Measurements from ENCODE around the gene ZIK1. TPM values are rescaled to one million over a fixed set of nuclear protein-coding genes. Genes with fewer than 3 reads are reported as not detected.

The ZIK1 gene
- total RNA-seq, 4 donors from 2014 or later: 4.4 to 14.5 (median 6.4) TPM

- Histone ChIP-seq H3K27ac (peak within 1 kb of the TSS; percentile 70 to 91 (median 88)), H3K27me3 (no peaks in the 10 kb centered on the region), H3K36me3 (peaks cover 0 to 51% of the 10 kb centered on the region in 2 donors), H3K9me3 (peaks cover 0 to 49% (median 2%) of the 10 kb centered on the region in 3 donors), H3K4me3 (peak within 1 kb of the TSS; percentile 66 to 88), H3K4me1 (peaks cover 0 to 16% (median 5%) of the 10 kb centered on the region in 3 donors)
- peak; percentile 100 for ATAC-seq
- 0% methylated on average over 1 to 9 of the region's 59 CpGs for WGBS, 2 donors (ENCODE audit: low coverage in 1 of 2)
- peak in 1 of 4 experiments; percentile 32 for TF ChIP-seq CTCF (IDR thresholded peaks at IDR 0.05)
- TF ChIP-seq EP300 (IDR thresholded peaks at IDR 0.05): no peak
- TF ChIP-seq POLR2AphosphoS5 (IDR thresholded peaks at IDR 0.05): peak; percentile 77
- peak in 1 of 2 donors; percentile 22 for TF ChIP-seq POLR2A (IDR thresholded peaks at IDR 0.05)
Observed at GRCh38 chr19:57632987-57633831, 49.3 kb downstream of the ZIK1 start, which contains the start of gene ZNF211. TSS of gene ZNF211 (plus strand) at chr19:57633168. CDS start at chr19:57633347, 179 bp downstream.

DNA sequence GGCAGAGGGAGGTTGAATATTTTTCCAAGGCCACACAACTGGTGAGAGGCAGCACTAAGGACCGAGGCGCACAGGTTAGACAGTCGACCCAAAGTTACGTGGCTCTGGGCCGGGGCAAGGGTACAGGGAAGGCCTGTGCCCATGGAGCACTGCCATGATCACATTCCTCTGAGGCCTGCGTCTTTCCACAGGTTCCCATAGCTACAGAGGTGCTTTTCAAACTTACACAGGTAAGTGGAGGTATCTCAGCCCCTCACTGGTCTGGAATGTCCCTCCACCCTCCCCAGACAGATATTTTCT, 49.8 kb downstream of the ZIK1 start:
- peak overlapping the region in 3 of 4 donors; percentile 87 to 91 (median 89) for H3K27ac ChIP-seq
- ATAC-seq: no peak
- peak overlapping the region; percentile 66 to 88 for H3K4me3 ChIP-seq
- TF ChIP-seq POLR2A (IDR thresholded peaks at IDR 0.05) (no peak), POLR2AphosphoS5 (IDR thresholded peaks at IDR 0.05) (no peak), CTCF (IDR thresholded peaks at IDR 0.05) (no peak), EP300 (IDR thresholded peaks at IDR 0.05) (no peak)
- H3K27me3 ChIP-seq: no peaks in the 10 kb centered on the region
- WGBS, 2 donors (ENCODE audit: low coverage in 1 of 2): 19% methylated on average over 3 of the region's 6 CpGs; no CpG with 5 or more reads in 1 of the 2 donors
- peaks cover 0 to 16% (median 5%) of the 10 kb centered on the region in 3 donors for H3K4me1 ChIP-seq
- H3K36me3 ChIP-seq: peaks cover 0 to 57% of the 10 kb centered on the region in 2 donors
- H3K9me3 ChIP-seq: peaks cover 0 to 49% (median 2%) of the 10 kb centered on the region in 3 donors

- TF ChIP-seq POLR2A (IDR thresholded peaks at IDR 0.05): no peak
- no peak for TF ChIP-seq POLR2AphosphoS5 (IDR thresholded peaks at IDR 0.05)
- no peak for TF ChIP-seq EP300 (IDR thresholded peaks at IDR 0.05)
- no peak for TF ChIP-seq CTCF (IDR thresholded peaks at IDR 0.05)
- H3K9me3 ChIP-seq: peaks cover 0 to 76% (median 5%) of the 10 kb centered on the region in 3 donors
- peaks cover 0 to 16% (median 5%) of the 10 kb centered on the region in 3 donors for H3K4me1 ChIP-seq
- no peak for ATAC-seq
- H3K36me3 ChIP-seq: peaks cover 8 to 81% of the 10 kb centered on the region in 2 donors
- 93 to 94% methylated on average over 2 to 4 of the region's 4 CpGs for WGBS, 2 donors (ENCODE audit: low coverage in 1 of 2)
- H3K27ac ChIP-seq: no peak overlapping the region
- H3K4me3 ChIP-seq: no peak overlapping the region
- no peaks in the 10 kb centered on the region for H3K27me3 ChIP-seq
Observed at GRCh38 chr19:57637379-57637778, 53.4 kb downstream of the ZIK1 start.

- H3K36me3 ChIP-seq: peaks cover 8 to 72% of the 10 kb centered on the region in 2 donors
- H3K4me1 ChIP-seq: no peaks in the 10 kb centered on the region
- no peak for ATAC-seq
- H3K27ac ChIP-seq: no peak overlapping the region
- H3K27me3 ChIP-seq: no peaks in the 10 kb centered on the region
- H3K4me3 ChIP-seq: no peak overlapping the region
- peaks cover 0 to 75% (median 5%) of the 10 kb centered on the region in 3 donors for H3K9me3 ChIP-seq
- 87 to 100% methylated on average over 2 to 3 of the region's 4 CpGs for WGBS, 2 donors (ENCODE audit: low coverage in 1 of 2)
- TF ChIP-seq EP300 (IDR thresholded peaks at IDR 0.05) (no peak), POLR2AphosphoS5 (IDR thresholded peaks at IDR 0.05) (no peak), CTCF (IDR thresholded peaks at IDR 0.05) (no peak), POLR2A (IDR thresholded peaks at IDR 0.05) (no peak)
Observed at GRCh38 chr19:57641715-57642234, 57.8 kb downstream of the ZIK1 start.

All from gastroesophageal sphincter (tissue), 4 donors.